Uterus (tissue), 2 donors: ENCODE results near the gene TCN2.

Experiments
- POLR2A ChIP-seq, 2 donors: fragments of 450-650 bp; IDR thresholded peaks; one replicate each; pipeline ENCODE4 v1.6.1; 2016; ENCODE audit warnings: antibody characterized with exemption in 2 of 2, mild to moderate bottlenecking in 1 of 2, moderate library complexity in 1 of 2
- TF ChIP-seq, protein P1 (sequence below), 4 experiments: fragments of 200-600 bp in 2 of 4; fragments of 450-650 bp in 2 of 4; sonication (generic) in 2 of 4; IDR thresholded peaks; one replicate each; pipeline ENCODE4 v1.5.1; 2016 to 2019; ENCODE audit warnings: antibody characterized with exemption in 4 of 4, mild to moderate bottlenecking in 2 of 4, moderate library complexity in 1 of 4

GRCh38 chr22:30646518-30647160 lies 39.7 kb downstream of the TCN2 start:
- TF ChIP-seq, protein P1, sequence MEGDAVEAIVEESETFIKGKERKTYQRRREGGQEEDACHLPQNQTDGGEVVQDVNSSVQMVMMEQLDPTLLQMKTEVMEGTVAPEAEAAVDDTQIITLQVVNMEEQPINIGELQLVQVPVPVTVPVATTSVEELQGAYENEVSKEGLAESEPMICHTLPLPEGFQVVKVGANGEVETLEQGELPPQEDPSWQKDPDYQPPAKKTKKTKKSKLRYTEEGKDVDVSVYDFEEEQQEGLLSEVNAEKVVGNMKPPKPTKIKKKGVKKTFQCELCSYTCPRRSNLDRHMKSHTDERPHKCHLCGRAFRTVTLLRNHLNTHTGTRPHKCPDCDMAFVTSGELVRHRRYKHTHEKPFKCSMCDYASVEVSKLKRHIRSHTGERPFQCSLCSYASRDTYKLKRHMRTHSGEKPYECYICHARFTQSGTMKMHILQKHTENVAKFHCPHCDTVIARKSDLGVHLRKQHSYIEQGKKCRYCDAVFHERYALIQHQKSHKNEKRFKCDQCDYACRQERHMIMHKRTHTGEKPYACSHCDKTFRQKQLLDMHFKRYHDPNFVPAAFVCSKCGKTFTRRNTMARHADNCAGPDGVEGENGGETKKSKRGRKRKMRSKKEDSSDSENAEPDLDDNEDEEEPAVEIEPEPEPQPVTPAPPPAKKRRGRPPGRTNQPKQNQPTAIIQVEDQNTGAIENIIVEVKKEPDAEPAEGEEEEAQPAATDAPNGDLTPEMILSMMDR (IDR thresholded peaks at IDR 0.05) = no peak
- no peak for TF ChIP-seq POLR2A (IDR thresholded peaks at IDR 0.05)
